ENCODE data around the gene SERPINB5. TPM values are rescaled to one million over a fixed set of nuclear protein-coding genes. Genes with fewer than 3 reads are reported as not detected.
"Not testable (repeated sequence)": the region's sequence is repeated elsewhere in the genome, so short reads cannot be mapped to it uniquely, and the experiment has no call there.

SERPINB5 gene
- total and polyA plus RNA-seq, 2 experiments from 2014 or later, result 0.16 TPM; not detected in 1

DNA sequence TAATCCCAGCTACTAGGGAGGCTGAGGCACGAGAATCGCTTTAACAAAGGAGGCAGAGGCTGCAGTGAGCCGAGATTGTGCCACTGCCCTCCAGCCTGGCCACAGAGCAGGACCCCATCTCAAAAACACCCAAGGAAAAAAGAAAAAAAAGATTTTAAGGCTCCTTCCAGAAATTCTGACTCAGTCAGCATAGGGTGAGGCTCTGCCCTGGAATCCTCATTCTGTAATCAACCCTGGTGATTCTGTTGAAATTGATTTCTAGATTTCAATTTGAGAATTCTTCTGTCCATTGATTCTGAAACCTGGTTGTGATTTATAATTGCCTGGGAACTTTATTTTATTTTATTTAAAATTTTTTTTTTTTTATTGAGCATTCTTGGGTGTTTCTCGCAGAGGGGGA lies 27.3 kb upstream of the SERPINB5 start:
- H3K36me3 ChIP-seq (ENCODE audit: insufficient read depth), result no peaks in the 10 kb centered on the region
- ATAC-seq, result no peak
- H3K27me3 Mint-ChIP-seq (ENCODE audit: insufficient read depth, low read depth, poor library complexity), result peaks cover 6% of the 10 kb centered on the region

GRCh38 chr18:63451799-63452660 lies 24.7 kb upstream of the SERPINB5 start:
- Mint-ChIP-seq H3K27me3 (ENCODE audit: insufficient read depth, low read depth, poor library complexity) (peaks cover 8% of the 10 kb centered on the region), H3K9me3 (peaks cover 3% of the 10 kb centered on the region; the same call in 1 of the 3 replicates), H3K4me1 (peaks cover 18% of the 10 kb centered on the region), H3K36me3 (ENCODE audit: low read depth) (no peaks in the 10 kb centered on the region; the same call in 2 of the 3 replicates), H3K27ac (no peak overlapping the region), H3K4me3 (no peak overlapping the region)
- Histone ChIP-seq H2AFZ (peak overlapping the region; percentile 80), H3K36me3 (ENCODE audit: insufficient read depth) (no peaks in the 10 kb centered on the region), H3K4me3 (no peak overlapping the region), H3K4me2 (no peak overlapping the region), H3K4me1 (ENCODE audit: insufficient read depth) (no peaks in the 10 kb centered on the region), H3F3A (replicated peaks; ENCODE audit: low read depth) (no peaks in the 10 kb centered on the region), H4K20me1 (replicated peaks; ENCODE audit: insufficient read depth) (no peaks in the 10 kb centered on the region), H3K79me2 (replicated peaks; ENCODE audit: insufficient read depth) (no peaks in the 10 kb centered on the region), H3K27me3 (ENCODE audit: insufficient read depth) (no peaks in the 10 kb centered on the region), H3K27ac (ENCODE audit: low read depth) (no peak overlapping the region), H3K9me2 (ENCODE audit: insufficient read depth) (peaks cover 7% of the 10 kb centered on the region; the same call in 1 of the 2 replicates)
- ATAC-seq (no peak), DNase-seq (ENCODE audit: low spot score) (no peak)
- TF ChIP-seq NANOG (IDR thresholded peaks at IDR 0.05; ENCODE audit: borderline replicate concordance) (no peak), CREB1 (CRISPR knock-in tag; IDR thresholded peaks at IDR 0.05; ENCODE audit: low read depth) (no peak)

More for the DNA sequence above, 27.3 kb upstream of the SERPINB5 start:
- no peaks in the 10 kb centered on the region for H3K4me1 ChIP-seq (ENCODE audit: insufficient read depth)
- Mint-ChIP-seq H3K4me1 (peaks cover 18% of the 10 kb centered on the region), H3K4me3 (no peak overlapping the region), H3K9me3 (peaks cover 3% of the 10 kb centered on the region; the same call in 1 of the 3 replicates), H3K27ac (no peak overlapping the region), H3K36me3 (ENCODE audit: low read depth) (no peaks in the 10 kb centered on the region; the same call in 2 of the 3 replicates)
- no peaks in the 10 kb centered on the region for H3K79me2 ChIP-seq (replicated peaks; ENCODE audit: insufficient read depth)
- H3K9me2 ChIP-seq (ENCODE audit: insufficient read depth), result peaks cover 7% of the 10 kb centered on the region; the same call in 1 of the 2 replicates
- no peak overlapping the region for H3K27ac ChIP-seq (ENCODE audit: low read depth)
- no peak overlapping the region for H3K4me2 ChIP-seq
- H3F3A ChIP-seq (replicated peaks; ENCODE audit: low read depth), result no peaks in the 10 kb centered on the region
- no peak for DNase-seq (ENCODE audit: low spot score)
- no peak for TF ChIP-seq NANOG (IDR thresholded peaks at IDR 0.05; ENCODE audit: borderline replicate concordance)
- H3K4me3 ChIP-seq, result no peak overlapping the region
- no peaks in the 10 kb centered on the region for H4K20me1 ChIP-seq (replicated peaks; ENCODE audit: insufficient read depth)
- H3K27me3 ChIP-seq (ENCODE audit: insufficient read depth), result no peaks in the 10 kb centered on the region
- no peak overlapping the region for H2AFZ ChIP-seq

- H3K4me1 ChIP-seq (ENCODE audit: insufficient read depth); H3K36me3 ChIP-seq (ENCODE audit: insufficient read depth); H3K9me2 ChIP-seq (ENCODE audit: insufficient read depth); H3K4me2 ChIP-seq; H3K36me3 Mint-ChIP-seq (ENCODE audit: low read depth); H3F3A ChIP-seq (replicated peaks; ENCODE audit: low read depth); H3K27me3 Mint-ChIP-seq (ENCODE audit: insufficient read depth, low read depth, poor library complexity); H3K9me3 Mint-ChIP-seq; H3K27me3 ChIP-seq (ENCODE audit: insufficient read depth); H3K27ac Mint-ChIP-seq; H3K27ac ChIP-seq (ENCODE audit: low read depth); H3K79me2 ChIP-seq (replicated peaks; ENCODE audit: insufficient read depth); DNase-seq (ENCODE audit: low spot score); H3K4me3 Mint-ChIP-seq; ATAC-seq; H3K4me3 ChIP-seq; H4K20me1 ChIP-seq (replicated peaks; ENCODE audit: insufficient read depth): not testable (repeated sequence)
- H2AFZ ChIP-seq, result peak overlapping the region; percentile 59; the same call in 1 of the 2 replicates
- peaks cover 18% of the 10 kb centered on the region for H3K4me1 Mint-ChIP-seq
Observed at GRCh38 chr18:63452751-63453150, 24.0 kb upstream of the SERPINB5 start.

DNA sequence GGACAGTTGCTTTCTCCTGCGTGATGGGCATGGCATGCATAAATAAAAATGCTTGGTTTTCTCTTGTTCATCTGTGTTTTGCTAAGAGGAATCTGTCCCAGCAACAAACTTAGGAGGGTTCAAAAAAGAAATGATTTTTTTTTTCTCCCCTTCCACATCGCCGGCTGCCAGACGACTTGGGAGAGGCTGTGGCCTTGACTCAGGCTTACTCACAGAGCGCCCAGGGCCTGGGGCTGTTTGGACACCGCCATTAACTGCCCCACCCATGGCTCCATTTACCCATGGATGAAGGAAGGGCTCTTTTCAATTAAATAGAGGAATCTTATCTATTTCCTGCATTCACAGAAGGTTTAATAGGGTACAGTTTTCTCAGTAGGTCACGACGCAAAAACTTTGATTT lies 22.3 kb upstream of the SERPINB5 start:
- no peaks in the 10 kb centered on the region for H3K36me3 ChIP-seq (ENCODE audit: insufficient read depth)
- H2AFZ ChIP-seq, result peak overlapping the region; percentile 90; the same call in 1 of the 2 replicates
- no peak overlapping the region for H3K4me3 Mint-ChIP-seq
- H3K4me2 ChIP-seq, result no peak overlapping the region
- no peaks in the 10 kb centered on the region; the same call in 2 of the 3 replicates for H3K36me3 Mint-ChIP-seq (ENCODE audit: low read depth)
- H3K27me3 ChIP-seq (ENCODE audit: insufficient read depth), result no peaks in the 10 kb centered on the region
- no peaks in the 10 kb centered on the region for H3F3A ChIP-seq (replicated peaks; ENCODE audit: low read depth)
- peaks cover 8% of the 10 kb centered on the region for H3K27me3 Mint-ChIP-seq (ENCODE audit: insufficient read depth, low read depth, poor library complexity)
- 0 out of 3 replicates have a peak, but pooled peaks cover 3% of the 10 kb centered on the region for H3K9me3 Mint-ChIP-seq
- no peak overlapping the region for H3K27ac Mint-ChIP-seq
- no peak overlapping the region for H3K27ac ChIP-seq (ENCODE audit: low read depth)
- H3K4me1 ChIP-seq (ENCODE audit: insufficient read depth), result no peaks in the 10 kb centered on the region
- no peak for ATAC-seq
- no peak for DNase-seq (ENCODE audit: low spot score)
- no peaks in the 10 kb centered on the region for H4K20me1 ChIP-seq (replicated peaks; ENCODE audit: insufficient read depth)
- H3K79me2 ChIP-seq (replicated peaks; ENCODE audit: insufficient read depth), result no peaks in the 10 kb centered on the region
- peaks cover 18% of the 10 kb centered on the region for H3K4me1 Mint-ChIP-seq
- H3K4me3 ChIP-seq, result no peak overlapping the region
- H3K9me2 ChIP-seq (ENCODE audit: insufficient read depth), result peaks cover 7% of the 10 kb centered on the region; the same call in 1 of the 2 replicates
- TF ChIP-seq ETS1 (IDR thresholded peaks at IDR 0.05) (no peak), STAT1 (IDR thresholded peaks at IDR 0.05; ENCODE audit: unreplicated experiment) (no peak), ZNF331 (CRISPR knock-in tag; IDR thresholded peaks at IDR 0.05; ENCODE audit: low read depth) (no peak), POLR2AphosphoS5 (IDR thresholded peaks at IDR 0.05; ENCODE audit: low read depth) (no peak), JUNB (IDR thresholded peaks at IDR 0.05; ENCODE audit: unreplicated experiment) (no peak), CREB1 (CRISPR knock-in tag; IDR thresholded peaks at IDR 0.05; ENCODE audit: low read depth) (no peak)

Data from GM23338 (cell line).